Trophoblast cell (in vitro differentiated cells and primary cell): ENCODE measurements around the gene SLC25A23.

Experiments used
- DNase-seq, 2 donors: peaks; one replicate each; pipeline ENCODE4 v3.0.0-alpha.2; 2016
- H2AFZ ChIP-seq: 2 replicates; pipeline ENCODE4 v1.6.1; 2013; ENCODE audit warnings: low read length, moderate library complexity, mild to moderate bottlenecking; ENCODE audit not compliant: insufficient read depth, poor library complexity
- H2AK5ac ChIP-seq: 2 replicates; pipeline ENCODE4 v1.6.1; 2013; ENCODE audit warnings: mild to moderate bottlenecking, low read length
- H2BK120ac ChIP-seq: 2 replicates; pipeline ENCODE4 v1.6.1; 2013; ENCODE audit warnings: low read length, mild to moderate bottlenecking, moderate library complexity; ENCODE audit not compliant: insufficient read depth, poor library complexity
- H2BK12ac ChIP-seq: 2 replicates; pipeline ENCODE4 v1.6.1; 2013; ENCODE audit warnings: mild to moderate bottlenecking, low read length, moderate library complexity
- H2BK5ac ChIP-seq: 2 replicates; pipeline ENCODE4 v1.6.1; 2013; ENCODE audit warnings: low read length, low read depth, moderate library complexity, mild to moderate bottlenecking; ENCODE audit not compliant: poor library complexity
- H3K14ac ChIP-seq: 2 replicates; pipeline ENCODE4 v1.6.1; 2013; ENCODE audit warnings: mild to moderate bottlenecking, low read length
- H3K18ac ChIP-seq: 2 replicates; pipeline ENCODE4 v1.6.1; 2013; ENCODE audit warnings: mild to moderate bottlenecking, low read length
- H3K23ac ChIP-seq: 2 replicates; pipeline ENCODE4 v1.6.1; 2013; ENCODE audit warnings: low read length
- H3K27ac ChIP-seq: 2 replicates; pipeline ENCODE4 v1.5.1; 2013; ENCODE audit warnings: low read depth, mild to moderate bottlenecking, inconsistent platforms, low read length, moderate library complexity
- H3K27me3 ChIP-seq: 2 replicates; pipeline ENCODE4 v1.6.1; 2013; ENCODE audit warnings: inconsistent platforms, mild to moderate bottlenecking, low read length, moderate library complexity; ENCODE audit not compliant: insufficient read depth
- H3K36me3 ChIP-seq, 2 experiments: 1 replicate in 1 of 2; 2 replicates in 1 of 2; pipeline ENCODE4 v1.6.1; 2013; ENCODE audit warnings: low read length in 2 of 2, mild to moderate bottlenecking in 2 of 2, moderate library complexity in 1 of 2; ENCODE audit not compliant: insufficient read depth in 2 of 2, control insufficient read depth in 1 of 2
- H3K4ac ChIP-seq: 2 replicates; pipeline ENCODE4 v1.6.1; 2013; ENCODE audit warnings: low read depth, mild to moderate bottlenecking, low read length, moderate library complexity
- H3K4me1 ChIP-seq, 2 experiments: 1 replicate in 1 of 2; 2 replicates in 1 of 2; pipeline ENCODE4 v1.6.1; 2013; ENCODE audit warnings: low read length in 2 of 2, mild to moderate bottlenecking in 2 of 2, moderate library complexity in 1 of 2; ENCODE audit not compliant: insufficient read depth in 2 of 2, control insufficient read depth in 1 of 2
- H3K4me2 ChIP-seq: 2 replicates; pipeline ENCODE4 v1.6.1; 2013; ENCODE audit warnings: inconsistent platforms, mild to moderate bottlenecking, low read length, moderate library complexity
- H3K4me3 ChIP-seq: 2 replicates; pipeline ENCODE4 v1.5.1; 2013; ENCODE audit warnings: mild to moderate bottlenecking, low read depth, low read length, inconsistent platforms
- H3K79me1 ChIP-seq: one replicate; pipeline ENCODE4 v1.6.1; 2013; ENCODE audit warnings: low read length
- H3K79me2 ChIP-seq: 2 replicates; pipeline ENCODE4 v1.6.1; 2013; ENCODE audit warnings: low read length, mild to moderate bottlenecking; ENCODE audit not compliant: control insufficient read depth, insufficient read depth, poor library complexity
- H3K9ac ChIP-seq: 2 replicates; pipeline ENCODE4 v1.6.1; 2013; ENCODE audit warnings: mild to moderate bottlenecking, low read length
- H3K9me3 ChIP-seq: 2 replicates; pipeline ENCODE4 v1.6.1; 2013; ENCODE audit warnings: low read depth, mild to moderate bottlenecking, control low read depth, inconsistent platforms, low read length; ENCODE audit not compliant: insufficient read depth
- H4K12ac ChIP-seq: 2 replicates; pipeline ENCODE4 v1.6.1; 2013; ENCODE audit warnings: low read depth, mild to moderate bottlenecking, low read length, moderate library complexity
- H4K8ac ChIP-seq: 2 replicates; pipeline ENCODE4 v1.6.1; 2013; ENCODE audit warnings: low read depth, mild to moderate bottlenecking, low read length, moderate library complexity
- H4K91ac ChIP-seq: one replicate; pipeline ENCODE4 v1.6.1; 2013; ENCODE audit warnings: low read depth, mild to moderate bottlenecking, low read length, moderate library complexity
- whole genome bisulfite sequencing: extraction: QIAGEN DNeasy Blood & Tissue Kit; methylation state at CpG from one replicate; pipeline ENCODE4 v1.1.7; 2013; ENCODE audit warnings: missing lambda C conversion rate; ENCODE audit not compliant: insufficient read length, insufficient coverage; ENCODE audit errors: extremely low coverage; 5-methylcytosine and 5-hydroxymethylcytosine counted together

SLC25A23 gene

GRCh38 chr19:6457958-6458694 lies 1.5 kb downstream of the SLC25A23 start:
- Histone ChIP-seq H3K14ac (no peak overlapping the region), H3K9me3 (peaks cover 9% of the 10 kb centered on the region), H3K79me1 (peaks cover 2% of the 10 kb centered on the region), H2BK12ac (no peak overlapping the region), H3K18ac (no peak overlapping the region), H3K27me3 (no peaks in the 10 kb centered on the region), H4K12ac (no peak overlapping the region), H2BK5ac (no peak overlapping the region), H3K36me3 (peaks cover 13 to 15% of the 10 kb centered on the region in 2 experiments), H3K9ac (no peak overlapping the region), H3K23ac (no peak overlapping the region), H3K27ac (no peak overlapping the region), H3K4me3 (no peak overlapping the region), H4K91ac (no peak overlapping the region), H2BK120ac (no peak overlapping the region), H2AK5ac (no peak overlapping the region), H3K4me1 (peaks cover 7 to 9% of the 10 kb centered on the region in 2 experiments), H4K8ac (no peak overlapping the region), H3K4me2 (no peak overlapping the region), H3K4ac (no peak overlapping the region), H2AFZ (no peak overlapping the region), H3K79me2 (peaks cover 3% of the 10 kb centered on the region)
- DNase-seq, result no peak
- WGBS, result no CpG with 5 or more reads among the region's 17 CpGs

- H2AFZ ChIP-seq, result no peak overlapping the region
- no CpG with 5 or more reads among the region's 15 CpGs for WGBS
Observed at GRCh38 chr19:6455924-6456323, 3.7 kb downstream of the SLC25A23 start.

GRCh38 chr19:6453951-6454565 lies 5.5 kb downstream of the SLC25A23 start:
- Histone ChIP-seq H3K4me3 (no peak overlapping the region), H2BK5ac (no peak overlapping the region), H3K36me3 (peaks cover 15% of the 10 kb centered on the region in 2 experiments), H2BK120ac (no peak overlapping the region), H3K18ac (no peak overlapping the region), H3K23ac (no peak overlapping the region), H3K9ac (no peak overlapping the region), H3K4ac (no peak overlapping the region), H2AFZ (no peak overlapping the region), H2BK12ac (no peak overlapping the region), H2AK5ac (no peak overlapping the region), H3K79me2 (peaks cover under 1% of the 10 kb centered on the region), H3K79me1 (no peaks in the 10 kb centered on the region), H3K27me3 (no peaks in the 10 kb centered on the region), H3K9me3 (peaks cover 9% of the 10 kb centered on the region), H3K4me2 (no peak overlapping the region), H4K12ac (no peak overlapping the region), H4K8ac (no peak overlapping the region), H3K14ac (no peak overlapping the region), H3K4me1 (peaks cover 3 to 5% of the 10 kb centered on the region in 2 experiments), H4K91ac (no peak overlapping the region), H3K27ac (no peak overlapping the region)
- DNase-seq, result no peak
- WGBS, result no CpG with 5 or more reads among the region's 11 CpGs

More at GRCh38 chr19:6455924-6456323, 3.7 kb downstream of the SLC25A23 start:
- Histone ChIP-seq H3K14ac (no peak overlapping the region), H4K12ac (no peak overlapping the region), H3K36me3 (peaks cover 15% of the 10 kb centered on the region in 2 experiments), H4K91ac (no peak overlapping the region), H3K27me3 (no peaks in the 10 kb centered on the region), H4K8ac (no peak overlapping the region), H2BK12ac (no peak overlapping the region), H3K4ac (no peak overlapping the region), H3K4me3 (peak overlapping the region; percentile 20), H3K18ac (no peak overlapping the region), H2BK5ac (no peak overlapping the region), H3K23ac (no peak overlapping the region), H3K4me2 (no peak overlapping the region), H3K27ac (no peak overlapping the region), H2BK120ac (no peak overlapping the region), H2AK5ac (no peak overlapping the region), H3K4me1 (peaks cover 7 to 9% of the 10 kb centered on the region in 2 experiments), H3K79me2 (peaks cover 3% of the 10 kb centered on the region), H3K79me1 (peaks cover 2% of the 10 kb centered on the region), H3K9ac (no peak overlapping the region), H3K9me3 (peaks cover 9% of the 10 kb centered on the region)
- no peak for DNase-seq

GRCh38 chr19:6452899-6453298 lies 6.7 kb downstream of the SLC25A23 start:
- H3K4me3 ChIP-seq, result no peak overlapping the region
- H4K12ac ChIP-seq, result no peak overlapping the region
- no peak overlapping the region for H3K9ac ChIP-seq
- no peak overlapping the region for H2BK120ac ChIP-seq
- no peak overlapping the region for H3K18ac ChIP-seq
- H2BK5ac ChIP-seq, result no peak overlapping the region
- no peak overlapping the region for H3K4me2 ChIP-seq
- H4K91ac ChIP-seq, result no peak overlapping the region
- H3K27ac ChIP-seq, result no peak overlapping the region
- H4K8ac ChIP-seq, result no peak overlapping the region
- no peak overlapping the region for H3K4ac ChIP-seq
- H3K4me1 ChIP-seq, result no peaks in the 10 kb centered on the region
- no peaks in the 10 kb centered on the region for H3K79me1 ChIP-seq
- no peaks in the 10 kb centered on the region for H3K79me2 ChIP-seq
- H3K23ac ChIP-seq, result no peak overlapping the region
- H2AFZ ChIP-seq, result no peak overlapping the region
- no CpG with 5 or more reads among the region's 2 CpGs for WGBS
- DNase-seq, result no peak
- H2AK5ac ChIP-seq, result no peak overlapping the region
- H3K14ac ChIP-seq, result no peak overlapping the region
- peaks cover 9% of the 10 kb centered on the region for H3K9me3 ChIP-seq
- H2BK12ac ChIP-seq, result no peak overlapping the region
- no peaks in the 10 kb centered on the region for H3K27me3 ChIP-seq
- H3K36me3 ChIP-seq, result peaks cover 15% of the 10 kb centered on the region in 2 experiments
